Transverse colon (tissue), 4 donors: ENCODE measurements around the gene MYCBP2. TPM values are rescaled to one million over a fixed set of nuclear protein-coding genes. Genes with fewer than 3 reads are reported as not detected.

Experiments
- DNase-seq: peaks from one replicate; pipeline ENCODE4 v3.0.0-alpha.2; 2019
- H3K27ac ChIP-seq, 4 donors: fragments of 200-600 bp; sonication (generic); 2 replicates each; pipeline ENCODE4 v1.5.1; 2016 to 2018; ENCODE audit warnings: inconsistent platforms in 4 of 4
- H3K27me3 ChIP-seq: fragments of 200-600 bp; sonication (generic); 2 replicates; pipeline ENCODE4 v1.5.1; 2017; ENCODE audit warnings: inconsistent platforms
- H3K36me3 ChIP-seq, 4 donors: fragments of 200-600 bp; sonication (generic); 2 replicates each; pipeline ENCODE4 v1.5.1; 2017 to 2019; ENCODE audit warnings: inconsistent platforms in 4 of 4
- H3K4me1 ChIP-seq, 4 donors: fragments of 200-600 bp; sonication (generic); 2 replicates each; pipeline ENCODE4 v1.5.1; 2017 to 2020; ENCODE audit warnings: inconsistent platforms in 4 of 4
- H3K4me3 ChIP-seq, 4 donors: fragments of 200-600 bp; sonication (generic); 1 replicate in 1 of 4; 2 replicates in 3 of 4; pipeline versions ENCODE4 v1.5.1 to v1.6.1; 2017 to 2019; ENCODE audit warnings: inconsistent platforms in 4 of 4
- H3K9me3 ChIP-seq, 2 donors: fragments of 200-600 bp; sonication (generic); 2 replicates each; pipeline ENCODE4 v1.5.1; 2017 to 2019; ENCODE audit warnings: inconsistent platforms in 2 of 2
- EP300 ChIP-seq: sonication (generic); formaldehyde crosslinking; IDR thresholded peaks from one replicate; pipeline ENCODE4 v1.6.1; 2017; ENCODE audit warnings: antibody characterized with exemption, low read depth
- POLR2A ChIP-seq: fragments of 450-650 bp; IDR thresholded peaks from one replicate; pipeline ENCODE4 v1.6.1; 2016; ENCODE audit warnings: antibody characterized with exemption, mild to moderate bottlenecking, moderate library complexity
- POLR2AphosphoS5 ChIP-seq, 3 donors: sonication (generic); formaldehyde crosslinking; IDR thresholded peaks; one replicate each; pipeline ENCODE4 v1.6.1; 2016; ENCODE audit warnings: antibody characterized with exemption in 3 of 3
- WGBS, 2 donors: methylation state at CpG; one replicate each; pipeline ENCODE4 v1.1.5; 2018; ENCODE audit warnings: low coverage in 1 of 2; 5-methylcytosine and 5-hydroxymethylcytosine counted together
- in situ Hi-C, 4 donors: fragments of 200-750 bp; cut with MboI; loops; one replicate each; pipeline versions ENCODE4 v1.15.0 to v1.15.1; 2017; ENCODE audit warnings: low sequenced_read_pairs in 3 of 4, low pct_ligation_motif_present in 1 of 4, low pct_unique_long_range_greater_than_20kb in 1 of 4
- intact Hi-C: fragments of 100-400 bp; cut with DNase I; formaldehyde crosslinking; loops from one replicate; pipeline ENCODE4 v1.15.1; 2023; ENCODE audit warnings: low total_unique reads
- total RNA-seq, 4 donors: library from RNA; depleted of rRNA; stranded (reverse); fragments of >200 nt; gene quantifications; one replicate each; pipeline ENCODE4 v1.1.0, GENCODE V29; 2016
- TF ChIP-seq, protein P1 (sequence below), 5 experiments: fragments of 200-600 bp in 3 of 5; fragments of 450-650 bp in 2 of 5; sonication (generic) in 3 of 5; IDR thresholded peaks; 1 replicate in 2 of 5; 2 replicates in 3 of 5; pipeline ENCODE4 v1.5.1; 2016 to 2017; ENCODE audit warnings: antibody characterized with exemption in 5 of 5, inconsistent platforms in 3 of 5, mild to moderate bottlenecking in 2 of 5, moderate library complexity in 1 of 5

The MYCBP2 gene
- total RNA-seq, 4 donors from 2014 or later: 41.0 to 95.0 (median 48.3) TPM

DNA sequence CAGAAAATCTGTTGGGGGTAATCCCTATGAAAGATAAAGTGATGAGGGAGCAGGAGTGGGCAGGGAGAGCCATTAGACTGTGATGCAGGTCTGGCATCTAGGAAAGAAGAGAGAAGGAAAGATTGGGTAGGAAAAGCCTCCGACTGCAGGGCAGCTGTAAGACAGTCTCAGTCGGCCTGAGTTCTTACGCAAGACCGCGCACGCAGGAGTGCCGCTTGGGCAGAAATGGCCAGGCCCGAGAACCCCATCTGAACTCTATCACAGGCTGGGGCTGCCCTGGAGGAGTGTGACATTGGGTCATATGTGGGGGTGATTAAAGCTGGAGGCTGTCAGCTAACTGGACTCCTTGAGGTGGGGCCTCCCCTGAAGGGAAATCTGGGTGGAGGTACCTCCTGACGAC is 286.1 kb downstream of the MYCBP2 start:
- TF ChIP-seq, protein P1, sequence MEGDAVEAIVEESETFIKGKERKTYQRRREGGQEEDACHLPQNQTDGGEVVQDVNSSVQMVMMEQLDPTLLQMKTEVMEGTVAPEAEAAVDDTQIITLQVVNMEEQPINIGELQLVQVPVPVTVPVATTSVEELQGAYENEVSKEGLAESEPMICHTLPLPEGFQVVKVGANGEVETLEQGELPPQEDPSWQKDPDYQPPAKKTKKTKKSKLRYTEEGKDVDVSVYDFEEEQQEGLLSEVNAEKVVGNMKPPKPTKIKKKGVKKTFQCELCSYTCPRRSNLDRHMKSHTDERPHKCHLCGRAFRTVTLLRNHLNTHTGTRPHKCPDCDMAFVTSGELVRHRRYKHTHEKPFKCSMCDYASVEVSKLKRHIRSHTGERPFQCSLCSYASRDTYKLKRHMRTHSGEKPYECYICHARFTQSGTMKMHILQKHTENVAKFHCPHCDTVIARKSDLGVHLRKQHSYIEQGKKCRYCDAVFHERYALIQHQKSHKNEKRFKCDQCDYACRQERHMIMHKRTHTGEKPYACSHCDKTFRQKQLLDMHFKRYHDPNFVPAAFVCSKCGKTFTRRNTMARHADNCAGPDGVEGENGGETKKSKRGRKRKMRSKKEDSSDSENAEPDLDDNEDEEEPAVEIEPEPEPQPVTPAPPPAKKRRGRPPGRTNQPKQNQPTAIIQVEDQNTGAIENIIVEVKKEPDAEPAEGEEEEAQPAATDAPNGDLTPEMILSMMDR (IDR thresholded peaks at IDR 0.05): no peak
- TF ChIP-seq POLR2A (no peak), POLR2AphosphoS5 (IDR thresholded peaks at IDR 0.05) (no peak), EP300 (no peak)
- Histone ChIP-seq H3K9me3 (no peaks in the 10 kb centered on the region), H3K27me3 (no peaks in the 10 kb centered on the region), H3K4me3 (no peak overlapping the region), H3K4me1 (peaks cover 0 to 7% (median 3%) of the 10 kb centered on the region in 4 donors), H3K27ac (no peak overlapping the region), H3K36me3 (no peaks in the 10 kb centered on the region)
- intact Hi-C loops: no loop called here
- in situ Hi-C loops: no loop called here
- DNase-seq: no peak
- WGBS, 2 donors: 92% methylated on average over 9 of the region's 9 CpGs; no CpG with 5 or more reads in 1 of the 2 donors

DNA sequence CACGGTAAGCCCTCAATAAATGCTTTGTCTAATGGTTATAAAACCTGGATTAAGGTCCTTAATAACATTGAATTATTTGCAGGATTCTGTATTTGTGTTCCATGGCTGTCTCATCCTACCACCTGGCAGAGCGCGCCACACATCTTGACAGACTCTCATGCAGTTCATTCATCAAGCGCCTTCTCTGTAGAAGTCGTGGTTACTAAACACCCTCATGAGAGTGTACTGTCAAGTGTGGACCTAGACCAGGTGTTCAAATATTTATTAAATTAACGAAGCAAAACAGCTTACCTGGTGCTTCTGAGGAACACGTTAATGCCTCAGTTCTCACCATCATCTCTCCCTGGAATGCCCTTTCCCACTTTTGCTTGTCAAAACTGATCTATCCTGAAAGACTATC is 286.8 kb downstream of the MYCBP2 start:
- TF ChIP-seq POLR2A (no peak), EP300 (no peak), POLR2AphosphoS5 (IDR thresholded peaks at IDR 0.05) (no peak)
- TF ChIP-seq, protein P1 (IDR thresholded peaks at IDR 0.05): no peak
- no peak overlapping the region for H3K4me3 ChIP-seq
- no peaks in the 10 kb centered on the region for H3K9me3 ChIP-seq
- intact Hi-C loops: no loop called here
- no peak for DNase-seq
- in situ Hi-C loops: no loop called here
- no peak overlapping the region for H3K27ac ChIP-seq
- no peaks in the 10 kb centered on the region for H3K27me3 ChIP-seq
- no peaks in the 10 kb centered on the region for H3K36me3 ChIP-seq
- WGBS, 2 donors: 95 to 99% methylated on average over 6 to 7 of the region's 7 CpGs
- H3K4me1 ChIP-seq: peaks cover 0 to 7% (median 3%) of the 10 kb centered on the region in 4 donors

DNA sequence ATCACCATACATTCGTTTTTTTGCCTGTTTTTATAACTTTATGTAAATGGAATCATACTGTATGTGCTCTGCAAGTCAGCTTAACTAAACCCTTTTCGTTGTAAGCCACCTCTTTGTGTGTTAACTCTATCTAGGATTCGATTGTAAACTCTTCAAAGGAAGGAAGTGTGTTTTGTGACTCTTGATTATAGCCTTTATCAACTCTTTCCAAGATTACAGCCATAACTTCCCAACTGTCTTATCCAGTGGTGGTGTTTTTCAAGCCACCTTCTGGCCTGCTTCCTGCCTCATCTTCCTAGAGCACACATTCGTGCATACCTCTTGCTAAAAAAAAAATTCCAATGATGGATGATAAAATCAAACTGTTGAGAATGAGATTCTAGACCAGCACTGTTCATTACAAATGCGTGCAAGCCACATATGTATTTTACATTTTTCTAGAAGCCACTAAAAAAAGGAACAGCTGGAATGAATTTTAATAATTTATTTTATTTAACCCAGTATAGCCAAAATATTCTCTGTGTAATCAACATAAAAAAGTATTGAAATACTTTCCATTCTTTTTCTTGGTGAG is 287.9 kb downstream of the MYCBP2 start:
- H3K9me3 ChIP-seq: no peaks in the 10 kb centered on the region
- WGBS, 2 donors: 35 to 38% methylated on average over 5 of the region's 5 CpGs
- H3K36me3 ChIP-seq: no peaks in the 10 kb centered on the region
- no peaks in the 10 kb centered on the region for H3K27me3 ChIP-seq
- H3K27ac ChIP-seq: no peak overlapping the region
- intact Hi-C loops: no loop called here
- no peak for DNase-seq
- no peak overlapping the region for H3K4me3 ChIP-seq
- H3K4me1 ChIP-seq: peaks cover 0 to 7% (median 3%) of the 10 kb centered on the region in 4 donors
- in situ Hi-C loops: no loop called here
- TF ChIP-seq EP300 (no peak), POLR2A (no peak), POLR2AphosphoS5 (IDR thresholded peaks at IDR 0.05) (no peak)
- TF ChIP-seq, protein P1 (IDR thresholded peaks at IDR 0.05): no peak

DNA sequence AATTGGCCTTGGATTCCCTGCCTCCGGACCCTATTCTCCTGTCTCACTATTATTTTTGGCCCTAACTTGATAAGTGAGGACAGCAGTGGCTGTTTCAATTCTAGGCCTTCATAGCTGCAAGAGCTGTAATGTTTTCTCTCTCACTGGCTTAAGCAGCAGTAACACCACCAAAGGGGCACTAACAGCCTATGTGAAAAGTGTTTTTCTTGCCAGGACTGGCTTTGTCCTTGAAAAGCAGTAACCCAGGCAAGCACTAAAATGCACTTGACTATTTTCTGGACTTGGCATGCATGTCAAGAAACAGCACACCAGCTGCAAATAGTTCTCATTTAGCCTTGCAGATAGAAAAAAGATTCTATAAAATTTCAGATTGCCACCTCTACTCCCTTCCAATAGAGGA is 290.6 kb downstream of the MYCBP2 start:
- TF ChIP-seq, protein P1 (IDR thresholded peaks at IDR 0.05): no peak
- TF ChIP-seq EP300 (no peak), POLR2A (no peak), POLR2AphosphoS5 (IDR thresholded peaks at IDR 0.05) (no peak)
- WGBS, 2 donors: 90 to 100% methylated on average over 1 of the region's 1 CpG

More for the DNA sequence above, 290.6 kb downstream of the MYCBP2 start:
- Histone ChIP-seq H3K4me3 (no peak overlapping the region), H3K4me1 (no peaks in the 10 kb centered on the region), H3K27ac (no peak overlapping the region), H3K36me3 (no peaks in the 10 kb centered on the region), H3K9me3 (no peaks in the 10 kb centered on the region), H3K27me3 (no peaks in the 10 kb centered on the region)
- DNase-seq: no peak
- in situ Hi-C loops: no loop called here
- intact Hi-C loops: no loop called here
